Trophoblast cell (in vitro differentiated cells and primary cell): ENCODE measurements around the gene SSC5D.

Experiments
- DNase-seq, 2 donors: peaks; one replicate each; pipeline ENCODE4 v3.0.0-alpha.2; 2016
- H2AFZ ChIP-seq: 2 replicates; pipeline ENCODE4 v1.6.1; 2013; ENCODE audit warnings: low read length, moderate library complexity, mild to moderate bottlenecking; ENCODE audit not compliant: insufficient read depth, poor library complexity
- H2AK5ac ChIP-seq: 2 replicates; pipeline ENCODE4 v1.6.1; 2013; ENCODE audit warnings: mild to moderate bottlenecking, low read length
- H2BK120ac ChIP-seq: 2 replicates; pipeline ENCODE4 v1.6.1; 2013; ENCODE audit warnings: low read length, mild to moderate bottlenecking, moderate library complexity; ENCODE audit not compliant: insufficient read depth, poor library complexity
- H2BK12ac ChIP-seq: 2 replicates; pipeline ENCODE4 v1.6.1; 2013; ENCODE audit warnings: mild to moderate bottlenecking, low read length, moderate library complexity
- H2BK5ac ChIP-seq: 2 replicates; pipeline ENCODE4 v1.6.1; 2013; ENCODE audit warnings: low read length, low read depth, moderate library complexity, mild to moderate bottlenecking; ENCODE audit not compliant: poor library complexity
- H3K14ac ChIP-seq: 2 replicates; pipeline ENCODE4 v1.6.1; 2013; ENCODE audit warnings: mild to moderate bottlenecking, low read length
- H3K18ac ChIP-seq: 2 replicates; pipeline ENCODE4 v1.6.1; 2013; ENCODE audit warnings: mild to moderate bottlenecking, low read length
- H3K23ac ChIP-seq: 2 replicates; pipeline ENCODE4 v1.6.1; 2013; ENCODE audit warnings: low read length
- H3K27ac ChIP-seq: 2 replicates; pipeline ENCODE4 v1.5.1; 2013; ENCODE audit warnings: low read depth, mild to moderate bottlenecking, inconsistent platforms, low read length, moderate library complexity
- H3K27me3 ChIP-seq: 2 replicates; pipeline ENCODE4 v1.6.1; 2013; ENCODE audit warnings: inconsistent platforms, mild to moderate bottlenecking, low read length, moderate library complexity; ENCODE audit not compliant: insufficient read depth
- H3K36me3 ChIP-seq, 2 experiments: 1 replicate in 1 of 2; 2 replicates in 1 of 2; pipeline ENCODE4 v1.6.1; 2013; ENCODE audit warnings: low read length in 2 of 2, mild to moderate bottlenecking in 2 of 2, moderate library complexity in 1 of 2; ENCODE audit not compliant: insufficient read depth in 2 of 2, control insufficient read depth in 1 of 2
- H3K4ac ChIP-seq: 2 replicates; pipeline ENCODE4 v1.6.1; 2013; ENCODE audit warnings: low read depth, mild to moderate bottlenecking, low read length, moderate library complexity
- H3K4me1 ChIP-seq, 2 experiments: 1 replicate in 1 of 2; 2 replicates in 1 of 2; pipeline ENCODE4 v1.6.1; 2013; ENCODE audit warnings: low read length in 2 of 2, mild to moderate bottlenecking in 2 of 2, moderate library complexity in 1 of 2; ENCODE audit not compliant: insufficient read depth in 2 of 2, control insufficient read depth in 1 of 2
- H3K4me2 ChIP-seq: 2 replicates; pipeline ENCODE4 v1.6.1; 2013; ENCODE audit warnings: inconsistent platforms, mild to moderate bottlenecking, low read length, moderate library complexity
- H3K4me3 ChIP-seq: 2 replicates; pipeline ENCODE4 v1.5.1; 2013; ENCODE audit warnings: mild to moderate bottlenecking, low read depth, low read length, inconsistent platforms
- H3K79me1 ChIP-seq: one replicate; pipeline ENCODE4 v1.6.1; 2013; ENCODE audit warnings: low read length
- H3K79me2 ChIP-seq: 2 replicates; pipeline ENCODE4 v1.6.1; 2013; ENCODE audit warnings: low read length, mild to moderate bottlenecking; ENCODE audit not compliant: control insufficient read depth, insufficient read depth, poor library complexity
- H3K9ac ChIP-seq: 2 replicates; pipeline ENCODE4 v1.6.1; 2013; ENCODE audit warnings: mild to moderate bottlenecking, low read length
- H3K9me3 ChIP-seq: 2 replicates; pipeline ENCODE4 v1.6.1; 2013; ENCODE audit warnings: low read depth, mild to moderate bottlenecking, control low read depth, inconsistent platforms, low read length; ENCODE audit not compliant: insufficient read depth
- H4K12ac ChIP-seq: 2 replicates; pipeline ENCODE4 v1.6.1; 2013; ENCODE audit warnings: low read depth, mild to moderate bottlenecking, low read length, moderate library complexity
- H4K8ac ChIP-seq: 2 replicates; pipeline ENCODE4 v1.6.1; 2013; ENCODE audit warnings: low read depth, mild to moderate bottlenecking, low read length, moderate library complexity
- H4K91ac ChIP-seq: one replicate; pipeline ENCODE4 v1.6.1; 2013; ENCODE audit warnings: low read depth, mild to moderate bottlenecking, low read length, moderate library complexity
- WGBS: extraction: QIAGEN DNeasy Blood & Tissue Kit; methylation state at CpG from one replicate; pipeline ENCODE4 v1.1.7; 2013; ENCODE audit warnings: missing lambda C conversion rate; ENCODE audit not compliant: insufficient read length, insufficient coverage; ENCODE audit errors: extremely low coverage; 5-methylcytosine and 5-hydroxymethylcytosine counted together

SSC5D gene

GRCh38 chr19:55563261-55563690 is 75.0 kb downstream of the SSC5D start:
- no peaks in the 10 kb centered on the region for H3K27me3 ChIP-seq
- H3K27ac ChIP-seq, result no peak overlapping the region
- no peak overlapping the region for H3K4me2 ChIP-seq
- no CpG with 5 or more reads among the region's 12 CpGs for WGBS
- H3K14ac ChIP-seq, result no peak overlapping the region
- no peak overlapping the region for H3K18ac ChIP-seq
- peaks cover 4% of the 10 kb centered on the region for H3K9me3 ChIP-seq
- H4K8ac ChIP-seq, result no peak overlapping the region
- H3K4me3 ChIP-seq, result no peak overlapping the region
- H4K91ac ChIP-seq, result no peak overlapping the region
- no peaks in the 10 kb centered on the region for H3K79me2 ChIP-seq
- no peak for DNase-seq
- H3K9ac ChIP-seq, result no peak overlapping the region
- no peak overlapping the region for H3K23ac ChIP-seq
- no peaks in the 10 kb centered on the region for H3K4me1 ChIP-seq
- no peak overlapping the region for H2BK120ac ChIP-seq
- no peak overlapping the region for H4K12ac ChIP-seq
- no peaks in the 10 kb centered on the region for H3K79me1 ChIP-seq
- H2AK5ac ChIP-seq, result no peak overlapping the region
- H2AFZ ChIP-seq, result no peak overlapping the region
- no peaks in the 10 kb centered on the region for H3K36me3 ChIP-seq
- no peak overlapping the region for H2BK12ac ChIP-seq
- no peak overlapping the region for H3K4ac ChIP-seq
- no peak overlapping the region for H2BK5ac ChIP-seq

- no CpG with 5 or more reads among the region's 9 CpGs for WGBS
- Histone ChIP-seq H3K27me3 (no peaks in the 10 kb centered on the region), H3K9ac (no peak overlapping the region), H3K18ac (no peak overlapping the region), H3K79me2 (no peaks in the 10 kb centered on the region), H2BK5ac (no peak overlapping the region), H3K23ac (no peak overlapping the region), H2BK120ac (no peak overlapping the region), H3K9me3 (no peaks in the 10 kb centered on the region), H3K4me1 (no peaks in the 10 kb centered on the region), H3K4ac (no peak overlapping the region), H4K8ac (no peak overlapping the region), H3K4me2 (no peak overlapping the region), H4K12ac (no peak overlapping the region), H4K91ac (no peak overlapping the region), H2AFZ (no peak overlapping the region), H3K14ac (no peak overlapping the region), H3K4me3 (no peak overlapping the region), H3K27ac (no peak overlapping the region), H3K36me3 (no peaks in the 10 kb centered on the region), H3K79me1 (no peaks in the 10 kb centered on the region), H2AK5ac (no peak overlapping the region), H2BK12ac (no peak overlapping the region)
- no peak for DNase-seq
Observed at GRCh38 chr19:55566823-55567222, 78.6 kb downstream of the SSC5D start.

GRCh38 chr19:55567708-55568328 is 79.6 kb downstream of the SSC5D start:
- no peak overlapping the region for H3K23ac ChIP-seq
- H3K27me3 ChIP-seq, result no peaks in the 10 kb centered on the region
- no peak overlapping the region for H3K4ac ChIP-seq
- H3K9me3 ChIP-seq, result no peaks in the 10 kb centered on the region
- H3K79me2 ChIP-seq, result no peaks in the 10 kb centered on the region
- no peak overlapping the region for H4K12ac ChIP-seq
- H2AFZ ChIP-seq, result no peak overlapping the region
- H3K4me1 ChIP-seq, result no peaks in the 10 kb centered on the region
- H3K9ac ChIP-seq, result no peak overlapping the region
- H2BK5ac ChIP-seq, result no peak overlapping the region
- H3K14ac ChIP-seq, result no peak overlapping the region
- no peak overlapping the region for H3K4me2 ChIP-seq
- H3K4me3 ChIP-seq, result no peak overlapping the region
- H2BK120ac ChIP-seq, result no peak overlapping the region
- no peak overlapping the region for H3K27ac ChIP-seq
- no peak overlapping the region for H4K91ac ChIP-seq
- H2BK12ac ChIP-seq, result no peak overlapping the region
- no peak overlapping the region for H3K18ac ChIP-seq
- H4K8ac ChIP-seq, result no peak overlapping the region
- no peaks in the 10 kb centered on the region for H3K36me3 ChIP-seq
- no peak for DNase-seq
- no peaks in the 10 kb centered on the region for H3K79me1 ChIP-seq
- no peak overlapping the region for H2AK5ac ChIP-seq
